Central memory CD8-positive, alpha-beta T cell (primary cell): ENCODE data around the gene CCNL2.
"Not testable (repeated sequence)": the region's sequence is repeated elsewhere in the genome, so short reads cannot be mapped to it uniquely, and the experiment has no call there.

Experiments used
- ATAC-seq: fragments of 150-1000 bp; cut with Tn5 transposase; replicated peaks from 2 replicates; pipeline ENCODE4 v1.10.0; 2022; ENCODE audit warnings: mild to moderate bottlenecking, moderate FRiP score, moderate number of reproducible peaks; ENCODE audit not compliant: poor library complexity, severe bottlenecking; ENCODE audit errors: extremely low read depth
- DNase-seq, 2 donors: peaks; one replicate each; pipeline ENCODE4 v3.0.0; 2021; ENCODE audit warnings: low spot score in 2 of 2
- H3K27ac Mint-ChIP-seq: one replicate; pipeline ENCODE4 v1.8.0; 2022; ENCODE audit warnings: low read depth, mild to moderate bottlenecking, moderate library complexity, mixed read lengths
- H3K27me3 Mint-ChIP-seq: one replicate; pipeline ENCODE4 v1.8.0; 2022; ENCODE audit warnings: mixed read lengths
- H3K36me3 Mint-ChIP-seq: one replicate; pipeline ENCODE4 v1.8.0; 2022; ENCODE audit warnings: mild to moderate bottlenecking, moderate library complexity, mixed read lengths; ENCODE audit not compliant: insufficient read depth
- H3K4me1 Mint-ChIP-seq: one replicate; pipeline ENCODE4 v1.8.0; 2022; ENCODE audit warnings: mixed read lengths
- H3K4me3 Mint-ChIP-seq: one replicate; pipeline ENCODE4 v1.8.0; 2022; ENCODE audit warnings: mild to moderate bottlenecking, moderate library complexity, mixed read lengths
- H3K9me3 Mint-ChIP-seq: one replicate; pipeline ENCODE4 v1.8.0; 2022; ENCODE audit warnings: mixed read lengths

Gene CCNL2

GRCh38 chr1:1376551-1377226, 22.4 kb downstream of the CCNL2 start:
- Mint-ChIP-seq H3K4me1 (peaks cover 10% of the 10 kb centered on the region), H3K27ac (no peak overlapping the region), H3K36me3 (peaks cover 11% of the 10 kb centered on the region), H3K27me3 (no peaks in the 10 kb centered on the region), H3K9me3 (no peaks in the 10 kb centered on the region), H3K4me3 (no peak overlapping the region)
- ATAC-seq (no peak), DNase-seq (no peak)

- ATAC-seq (peak; percentile 71), DNase-seq (peak; percentile 83 to 94)
- peak within 1 kb of the TSS; percentile 88 for H3K4me3 Mint-ChIP-seq
- H3K27me3 Mint-ChIP-seq: no peaks in the 10 kb centered on the region
- H3K9me3 Mint-ChIP-seq: no peaks in the 10 kb centered on the region
- H3K27ac Mint-ChIP-seq: peak within 1 kb of the TSS; percentile 96
- H3K36me3 Mint-ChIP-seq: peaks cover 17% of the 10 kb centered on the region
- peaks cover 10% of the 10 kb centered on the region for H3K4me1 Mint-ChIP-seq
Observed at GRCh38 chr1:1374929-1375662, 24.0 kb downstream of the CCNL2 start, which contains the start of gene AURKAIP1. TSS of gene AURKAIP1 (minus strand) at chr1:1375207. CDS start at chr1:1374756, 451 bp downstream.

GRCh38 chr1:1374589-1374928, 24.6 kb downstream of the CCNL2 start:
- H3K27ac Mint-ChIP-seq: peak overlapping the region; percentile 96
- H3K4me1 Mint-ChIP-seq: peaks cover 10% of the 10 kb centered on the region
- peak overlapping the region; percentile 88 for H3K4me3 Mint-ChIP-seq
- no peaks in the 10 kb centered on the region for H3K9me3 Mint-ChIP-seq
- no peak for DNase-seq
- no peak for ATAC-seq
- no peaks in the 10 kb centered on the region for H3K27me3 Mint-ChIP-seq
- peaks cover 17% of the 10 kb centered on the region for H3K36me3 Mint-ChIP-seq

GRCh38 chr1:1373815-1374588, 25.1 kb downstream of the CCNL2 start:
- H3K27ac Mint-ChIP-seq: peak overlapping the region; percentile 96
- no peaks in the 10 kb centered on the region for H3K9me3 Mint-ChIP-seq
- H3K4me1 Mint-ChIP-seq: peaks cover 10% of the 10 kb centered on the region
- ATAC-seq: no peak
- no peaks in the 10 kb centered on the region for H3K27me3 Mint-ChIP-seq
- no peak for DNase-seq
- H3K4me3 Mint-ChIP-seq: peak overlapping the region; percentile 88
- H3K36me3 Mint-ChIP-seq: peaks cover 18% of the 10 kb centered on the region

GRCh38 chr1:1373051-1373814, 25.9 kb downstream of the CCNL2 start:
- DNase-seq (no peak), ATAC-seq (no peak)
- Mint-ChIP-seq H3K4me3 (peak overlapping the region; percentile 88), H3K27me3 (no peaks in the 10 kb centered on the region), H3K4me1 (peaks cover 10% of the 10 kb centered on the region), H3K27ac (no peak overlapping the region), H3K36me3 (peaks cover 18% of the 10 kb centered on the region), H3K9me3 (no peaks in the 10 kb centered on the region)

- H3K4me3 Mint-ChIP-seq: peak overlapping the region; percentile 60
- no peaks in the 10 kb centered on the region for H3K27me3 Mint-ChIP-seq
- H3K9me3 Mint-ChIP-seq: no peaks in the 10 kb centered on the region
- ATAC-seq: peak; percentile 29
- peaks cover 10% of the 10 kb centered on the region for H3K4me1 Mint-ChIP-seq
- peak; percentile 66 to 77 for DNase-seq
- H3K27ac Mint-ChIP-seq: peak overlapping the region; percentile 58
- H3K36me3 Mint-ChIP-seq: peaks cover 18% of the 10 kb centered on the region
Observed at GRCh38 chr1:1371746-1372711, 27.1 kb downstream of the CCNL2 start.

- DNase-seq: peak; percentile 68 to 84
- Mint-ChIP-seq H3K27me3 (no peaks in the 10 kb centered on the region), H3K4me3 (no peak overlapping the region), H3K36me3 (peaks cover 18% of the 10 kb centered on the region), H3K27ac (peak overlapping the region; percentile 58), H3K4me1 (peaks cover 10% of the 10 kb centered on the region), H3K9me3 (no peaks in the 10 kb centered on the region)
- ATAC-seq: peak; percentile 75
Observed at GRCh38 chr1:1371364-1371745, 27.8 kb downstream of the CCNL2 start.

- H3K4me3 Mint-ChIP-seq: no peak overlapping the region
- peaks cover 18% of the 10 kb centered on the region for H3K36me3 Mint-ChIP-seq
- ATAC-seq: no peak
- DNase-seq: no peak
- H3K27ac Mint-ChIP-seq: peak overlapping the region; percentile 58
- no peaks in the 10 kb centered on the region for H3K9me3 Mint-ChIP-seq
- H3K27me3 Mint-ChIP-seq: no peaks in the 10 kb centered on the region
- peaks cover 10% of the 10 kb centered on the region for H3K4me1 Mint-ChIP-seq
Observed at GRCh38 chr1:1370771-1371300, 28.3 kb downstream of the CCNL2 start.

GRCh38 chr1:1370094-1370493, 29.0 kb downstream of the CCNL2 start:
- not testable (repeated sequence) for H3K9me3 Mint-ChIP-seq, H3K27ac Mint-ChIP-seq, H3K4me3 Mint-ChIP-seq, H3K4me1 Mint-ChIP-seq, ATAC-seq, H3K27me3 Mint-ChIP-seq, DNase-seq
- peaks cover 13% of the 10 kb centered on the region for H3K36me3 Mint-ChIP-seq

- H3K4me1 Mint-ChIP-seq: peaks cover 4% of the 10 kb centered on the region
- H3K9me3 Mint-ChIP-seq: no peaks in the 10 kb centered on the region
- H3K27ac Mint-ChIP-seq: no peak overlapping the region
- H3K4me3 Mint-ChIP-seq: no peak overlapping the region
- ATAC-seq: no peak
- H3K36me3 Mint-ChIP-seq: peaks cover 9% of the 10 kb centered on the region
- DNase-seq: no peak
- H3K27me3 Mint-ChIP-seq: no peaks in the 10 kb centered on the region
Observed at GRCh38 chr1:1367315-1367714, 31.8 kb downstream of the CCNL2 start.

- Mint-ChIP-seq H3K36me3 (peaks cover 7% of the 10 kb centered on the region), H3K27ac (no peak overlapping the region), H3K27me3 (no peaks in the 10 kb centered on the region), H3K4me3 (no peak overlapping the region), H3K4me1 (no peaks in the 10 kb centered on the region), H3K9me3 (no peaks in the 10 kb centered on the region)
- ATAC-seq (no peak), DNase-seq (no peak)
Observed at GRCh38 chr1:1366699-1367066, 32.5 kb downstream of the CCNL2 start.
